ENCODE measurements around the gene MAL. TPM values are rescaled to one million over a fixed set of nuclear protein-coding genes. Genes with fewer than 3 reads are reported as not detected.

MAL gene
- total and polyA plus RNA-seq, 2 of the 8 experiments (the other 6 are each of a cell fraction or from before 2014, with no cell fraction given), result not detected

DNA sequence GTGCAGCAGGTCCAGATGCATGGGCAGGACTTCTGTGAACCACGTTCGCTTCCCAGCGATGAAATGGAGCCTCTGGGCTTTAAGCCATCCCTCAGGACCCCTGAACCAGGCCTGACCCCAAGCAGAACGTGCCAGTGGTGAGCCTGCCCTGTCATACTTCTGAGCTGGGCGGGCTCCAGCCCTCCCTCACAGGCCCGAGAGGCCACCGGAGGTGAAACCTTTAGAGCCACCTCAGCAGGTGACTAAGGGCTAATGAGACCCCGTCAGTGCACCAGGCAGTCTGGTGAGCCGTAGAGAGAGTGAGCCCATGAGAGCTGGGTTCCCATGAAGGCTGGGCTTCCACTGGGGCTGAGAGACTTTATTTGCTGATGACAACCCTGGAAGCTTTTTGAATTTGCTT lies 8.9 kb upstream of the MAL start (continued):
- no peak for TF ChIP-seq POU5F1 (IDR thresholded peaks at IDR 0.05; ENCODE audit: low read depth, low read length)
- TF ChIP-seq JUND (IDR thresholded peaks at IDR 0.05; ENCODE audit: low read length), result no peak
- no peak for TF ChIP-seq RXRA (IDR thresholded peaks at IDR 0.05; ENCODE audit: insufficient read depth, low read depth, low read length)
- TF ChIP-seq EZH2 (IDR thresholded peaks at IDR 0.05; ENCODE audit: low read depth, low read length, severe bottlenecking), result no peak

Measured in H1 (cell line).